ENCODE data around the gene CER1.

CER1 gene

DNA sequence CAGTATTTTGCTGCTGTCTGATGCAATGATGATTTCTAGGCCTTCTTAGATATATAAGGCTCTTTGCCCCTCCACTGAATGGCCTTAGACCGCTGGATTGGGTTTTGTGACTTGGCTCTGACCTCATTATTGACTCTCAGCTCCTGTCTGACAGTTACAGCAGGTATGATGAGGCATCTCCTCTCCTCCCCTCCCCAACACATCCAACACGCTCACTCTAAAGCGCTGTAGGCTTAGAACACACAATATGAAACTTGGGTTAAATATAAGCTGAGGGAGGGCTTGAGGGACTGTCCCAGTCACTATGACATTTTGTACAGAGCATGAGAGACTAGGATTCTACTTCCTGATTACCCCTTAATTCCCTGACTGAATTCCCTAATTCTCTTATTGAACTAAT, 18.8 kb upstream of the CER1 start:
- no peaks in the 10 kb centered on the region for H3F3A ChIP-seq (ENCODE audit: control insufficient read depth, insufficient read depth)
- H3K9me3 ChIP-seq (ENCODE audit: control insufficient read depth, insufficient read depth, low read length), result no peaks in the 10 kb centered on the region
- H3K27me3 ChIP-seq (ENCODE audit: control insufficient read depth, low read length), result no peaks in the 10 kb centered on the region; the same call in 1 of the 2 replicates
- no peak overlapping the region for H3K27ac ChIP-seq (ENCODE audit: low read depth, low read length)
- H3K4me2 ChIP-seq (ENCODE audit: low read length), result no peak overlapping the region
- TF ChIP-seq EZH2phosphoT487 (IDR thresholded peaks at IDR 0.05; ENCODE audit: borderline replicate concordance, low read length), result no peak
- TF ChIP-seq, protein P1, sequence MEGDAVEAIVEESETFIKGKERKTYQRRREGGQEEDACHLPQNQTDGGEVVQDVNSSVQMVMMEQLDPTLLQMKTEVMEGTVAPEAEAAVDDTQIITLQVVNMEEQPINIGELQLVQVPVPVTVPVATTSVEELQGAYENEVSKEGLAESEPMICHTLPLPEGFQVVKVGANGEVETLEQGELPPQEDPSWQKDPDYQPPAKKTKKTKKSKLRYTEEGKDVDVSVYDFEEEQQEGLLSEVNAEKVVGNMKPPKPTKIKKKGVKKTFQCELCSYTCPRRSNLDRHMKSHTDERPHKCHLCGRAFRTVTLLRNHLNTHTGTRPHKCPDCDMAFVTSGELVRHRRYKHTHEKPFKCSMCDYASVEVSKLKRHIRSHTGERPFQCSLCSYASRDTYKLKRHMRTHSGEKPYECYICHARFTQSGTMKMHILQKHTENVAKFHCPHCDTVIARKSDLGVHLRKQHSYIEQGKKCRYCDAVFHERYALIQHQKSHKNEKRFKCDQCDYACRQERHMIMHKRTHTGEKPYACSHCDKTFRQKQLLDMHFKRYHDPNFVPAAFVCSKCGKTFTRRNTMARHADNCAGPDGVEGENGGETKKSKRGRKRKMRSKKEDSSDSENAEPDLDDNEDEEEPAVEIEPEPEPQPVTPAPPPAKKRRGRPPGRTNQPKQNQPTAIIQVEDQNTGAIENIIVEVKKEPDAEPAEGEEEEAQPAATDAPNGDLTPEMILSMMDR (IDR thresholded peaks at IDR 0.05; ENCODE audit: low read depth, low read length, poor library complexity, severe bottlenecking), result no peak
- H3K9me2 ChIP-seq (replicated peaks; ENCODE audit: control insufficient read depth, low read length), result no peaks in the 10 kb centered on the region
- H3K36me3 ChIP-seq (ENCODE audit: control insufficient read depth, low read length), result no peaks in the 10 kb centered on the region
- H3K4me3 ChIP-seq (ENCODE audit: low read length), result no peak overlapping the region
- no peaks in the 10 kb centered on the region for H3K79me2 ChIP-seq (ENCODE audit: control insufficient read depth, low read length)
- H3K4me1 ChIP-seq (ENCODE audit: control insufficient read depth, low read length), result no peaks in the 10 kb centered on the region
- no peaks in the 10 kb centered on the region for H4K20me1 ChIP-seq (ENCODE audit: control insufficient read depth, insufficient read depth, low read depth, low read length)

DNA sequence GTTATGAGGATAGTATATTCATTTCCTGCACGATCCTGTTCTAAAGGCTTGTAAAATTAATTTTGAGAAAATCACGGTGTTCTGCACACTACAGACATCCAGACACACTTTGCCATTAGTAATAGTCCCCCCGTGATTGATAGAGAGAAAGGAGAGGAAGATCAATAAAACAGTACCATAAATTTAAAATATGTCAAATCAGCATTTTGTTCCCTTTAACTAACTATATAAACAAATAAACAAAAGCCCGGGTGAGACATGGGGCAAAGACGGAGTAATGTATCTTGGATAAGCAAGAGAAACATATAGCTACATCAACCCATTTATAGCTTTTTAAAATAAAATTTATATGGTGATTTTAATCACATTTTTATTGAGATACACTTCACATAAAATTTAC, 10.6 kb upstream of the CER1 start:
- H3F3A ChIP-seq (ENCODE audit: control insufficient read depth, insufficient read depth), result no peaks in the 10 kb centered on the region
- no peaks in the 10 kb centered on the region for H3K79me2 ChIP-seq (ENCODE audit: control insufficient read depth, low read length)
- H3K4me3 ChIP-seq (ENCODE audit: low read length), result no peak overlapping the region
- H3K9me3 ChIP-seq (ENCODE audit: control insufficient read depth, insufficient read depth, low read length), result no peaks in the 10 kb centered on the region
- H4K20me1 ChIP-seq (ENCODE audit: control insufficient read depth, insufficient read depth, low read depth, low read length), result no peaks in the 10 kb centered on the region
- TF ChIP-seq EZH2phosphoT487 (IDR thresholded peaks at IDR 0.05; ENCODE audit: borderline replicate concordance, low read length), result no peak
- TF ChIP-seq, protein P1 (IDR thresholded peaks at IDR 0.05; ENCODE audit: low read depth, low read length, poor library complexity, severe bottlenecking), result no peak
- H3K9me2 ChIP-seq (replicated peaks; ENCODE audit: control insufficient read depth, low read length), result no peaks in the 10 kb centered on the region
- H3K4me1 ChIP-seq (ENCODE audit: control insufficient read depth, low read length), result no peaks in the 10 kb centered on the region
- no peak overlapping the region for H3K4me2 ChIP-seq (ENCODE audit: low read length)
- H3K36me3 ChIP-seq (ENCODE audit: control insufficient read depth, low read length), result no peaks in the 10 kb centered on the region
- H3K27me3 ChIP-seq (ENCODE audit: control insufficient read depth, low read length), result 0 out of 2 replicates have a peak, but pooled peaks cover 5% of the 10 kb centered on the region
- H3K27ac ChIP-seq (ENCODE audit: low read depth, low read length), result no peak overlapping the region

DNA sequence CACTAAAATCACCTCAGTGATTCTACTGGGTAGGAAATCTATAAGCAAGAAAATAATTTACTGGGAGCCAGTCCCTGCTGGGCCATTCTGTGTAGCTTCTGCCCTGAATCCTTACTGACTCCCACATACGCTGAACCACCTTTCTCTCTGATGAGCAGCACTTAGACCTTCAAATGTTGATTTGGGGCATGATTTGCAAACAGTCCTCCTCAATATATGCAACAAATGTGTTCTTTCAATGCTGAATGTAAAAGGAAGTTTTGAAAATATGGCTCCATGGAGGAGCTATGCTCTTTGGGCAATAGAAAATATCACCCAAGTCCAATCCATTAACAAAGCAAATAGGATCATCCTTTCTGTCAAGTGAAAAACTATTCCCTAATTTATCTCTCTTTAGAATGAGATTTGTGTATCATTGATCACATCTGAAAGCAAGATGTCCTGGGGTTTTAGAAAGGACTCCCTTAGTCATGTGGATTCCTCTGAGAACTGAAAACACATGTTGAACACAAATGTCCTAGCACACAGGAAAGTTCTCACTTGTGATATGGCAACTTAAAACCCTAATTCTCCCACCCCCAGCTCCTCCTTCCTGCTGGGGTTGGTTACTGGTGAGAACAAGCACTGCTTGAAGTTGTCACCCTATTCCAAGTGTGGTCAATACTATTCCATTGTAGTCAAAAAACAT, 8.9 kb upstream of the CER1 start:
- Histone ChIP-seq H3K4me3 (ENCODE audit: low read length) (no peak overlapping the region), H3K27ac (ENCODE audit: low read depth, low read length) (no peak overlapping the region), H3K9me3 (ENCODE audit: control insufficient read depth, insufficient read depth, low read length) (no peaks in the 10 kb centered on the region), H3K9me2 (replicated peaks; ENCODE audit: control insufficient read depth, low read length) (no peaks in the 10 kb centered on the region), H3K4me2 (ENCODE audit: low read length) (no peak overlapping the region), H4K20me1 (ENCODE audit: control insufficient read depth, insufficient read depth, low read depth, low read length) (no peaks in the 10 kb centered on the region), H3K79me2 (ENCODE audit: control insufficient read depth, low read length) (no peaks in the 10 kb centered on the region), H3K36me3 (ENCODE audit: control insufficient read depth, low read length) (no peaks in the 10 kb centered on the region), H3K4me1 (ENCODE audit: control insufficient read depth, low read length) (no peaks in the 10 kb centered on the region), H3K27me3 (ENCODE audit: control insufficient read depth, low read length) (0 out of 2 replicates have a peak, but pooled peaks cover 5% of the 10 kb centered on the region), H3F3A (ENCODE audit: control insufficient read depth, insufficient read depth) (no peaks in the 10 kb centered on the region)
- TF ChIP-seq, protein P1 (IDR thresholded peaks at IDR 0.05; ENCODE audit: low read depth, low read length, poor library complexity, severe bottlenecking), result no peak
- TF ChIP-seq EZH2phosphoT487 (IDR thresholded peaks at IDR 0.05; ENCODE audit: borderline replicate concordance, low read length), result no peak
